Suprapubic skin (tissue), 4 donors: ENCODE data around the gene NAA11. TPM values are rescaled to one million over a fixed set of nuclear protein-coding genes. Genes with fewer than 3 reads are reported as not detected.

Experiments
- DNase-seq, 2 donors: peaks; one replicate each; pipeline ENCODE4 v3.0.0-alpha.2; 2019; ENCODE audit warnings: low spot score in 2 of 2
- H3K27ac ChIP-seq: fragments of 200-600 bp; sonication (generic); one replicate; pipeline ENCODE4 v1.5.1; 2019
- H3K27me3 ChIP-seq: fragments of 200-600 bp; sonication (generic); one replicate; pipeline ENCODE4 v1.5.1; 2019
- H3K36me3 ChIP-seq: fragments of 200-600 bp; sonication (generic); one replicate; pipeline ENCODE4 v1.5.1; 2019
- H3K4me1 ChIP-seq: fragments of 200-600 bp; sonication (generic); one replicate; pipeline ENCODE4 v1.5.1; 2019
- H3K4me3 ChIP-seq: fragments of 200-600 bp; sonication (generic); one replicate; pipeline ENCODE4 v1.5.1; 2019; ENCODE audit warnings: mild to moderate bottlenecking
- H3K9me3 ChIP-seq: fragments of 200-600 bp; sonication (generic); one replicate; pipeline ENCODE4 v1.5.1; 2019
- EP300 ChIP-seq: sonication (generic); formaldehyde crosslinking; IDR thresholded peaks from one replicate; pipeline ENCODE4 v1.6.1; 2017; ENCODE audit warnings: antibody characterized with exemption
- POLR2A ChIP-seq, 2 donors: fragments of 450-650 bp; IDR thresholded peaks; one replicate each; pipeline ENCODE4 v1.6.1; 2017; ENCODE audit warnings: antibody characterized with exemption in 2 of 2, mild to moderate bottlenecking in 2 of 2, moderate library complexity in 2 of 2
- POLR2AphosphoS5 ChIP-seq, 3 donors: sonication (generic); formaldehyde crosslinking; IDR thresholded peaks; one replicate each; pipeline ENCODE4 v1.6.1; 2017; ENCODE audit warnings: antibody characterized with exemption in 3 of 3
- WGBS: methylation state at CpG from one replicate; pipeline ENCODE4 v1.1.5; 2018; 5-methylcytosine and 5-hydroxymethylcytosine counted together
- total RNA-seq, 4 donors: library from RNA; depleted of rRNA; stranded (reverse); fragments of >200 nt; gene quantifications; one replicate each; pipeline ENCODE4 v1.1.0, GENCODE V29; 2016
- TF ChIP-seq, protein P1 (sequence below), 2 donors: fragments of 200-600 bp in 1 of 2; fragments of 450-650 bp in 1 of 2; sonication (generic) in 1 of 2; IDR thresholded peaks; one replicate each; pipeline ENCODE4 v1.5.1; 2016 to 2019; ENCODE audit warnings: antibody characterized with exemption in 2 of 2, mild to moderate bottlenecking in 1 of 2, moderate library complexity in 1 of 2

Gene NAA11
- total RNA-seq, 4 donors from 2014 or later: not detected

GRCh38 chr4:79315891-79316290, 10.0 kb downstream of the NAA11 start:
- TF ChIP-seq, protein P1, sequence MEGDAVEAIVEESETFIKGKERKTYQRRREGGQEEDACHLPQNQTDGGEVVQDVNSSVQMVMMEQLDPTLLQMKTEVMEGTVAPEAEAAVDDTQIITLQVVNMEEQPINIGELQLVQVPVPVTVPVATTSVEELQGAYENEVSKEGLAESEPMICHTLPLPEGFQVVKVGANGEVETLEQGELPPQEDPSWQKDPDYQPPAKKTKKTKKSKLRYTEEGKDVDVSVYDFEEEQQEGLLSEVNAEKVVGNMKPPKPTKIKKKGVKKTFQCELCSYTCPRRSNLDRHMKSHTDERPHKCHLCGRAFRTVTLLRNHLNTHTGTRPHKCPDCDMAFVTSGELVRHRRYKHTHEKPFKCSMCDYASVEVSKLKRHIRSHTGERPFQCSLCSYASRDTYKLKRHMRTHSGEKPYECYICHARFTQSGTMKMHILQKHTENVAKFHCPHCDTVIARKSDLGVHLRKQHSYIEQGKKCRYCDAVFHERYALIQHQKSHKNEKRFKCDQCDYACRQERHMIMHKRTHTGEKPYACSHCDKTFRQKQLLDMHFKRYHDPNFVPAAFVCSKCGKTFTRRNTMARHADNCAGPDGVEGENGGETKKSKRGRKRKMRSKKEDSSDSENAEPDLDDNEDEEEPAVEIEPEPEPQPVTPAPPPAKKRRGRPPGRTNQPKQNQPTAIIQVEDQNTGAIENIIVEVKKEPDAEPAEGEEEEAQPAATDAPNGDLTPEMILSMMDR (IDR thresholded peaks at IDR 0.05): no peak
- TF ChIP-seq POLR2AphosphoS5 (IDR thresholded peaks at IDR 0.05) (no peak), POLR2A (IDR thresholded peaks at IDR 0.05) (no peak), EP300 (no peak)
- 36% methylated on average over 2 of the region's 2 CpGs for WGBS

GRCh38 chr4:79311279-79311678, 14.6 kb downstream of the NAA11 start:
- DNase-seq: no peak
- 98% methylated on average over 1 of the region's 1 CpG for WGBS
- H3K4me3 ChIP-seq: no peak overlapping the region
- no peak overlapping the region for H3K27ac ChIP-seq
- no peaks in the 10 kb centered on the region for H3K36me3 ChIP-seq
- H3K4me1 ChIP-seq: no peaks in the 10 kb centered on the region
- no peak for TF ChIP-seq POLR2AphosphoS5 (IDR thresholded peaks at IDR 0.05)
- no peak for TF ChIP-seq EP300
- TF ChIP-seq POLR2A (IDR thresholded peaks at IDR 0.05): no peak
- TF ChIP-seq, protein P1 (IDR thresholded peaks at IDR 0.05): no peak
- no peaks in the 10 kb centered on the region for H3K27me3 ChIP-seq
- H3K9me3 ChIP-seq: no peaks in the 10 kb centered on the region

More at GRCh38 chr4:79315891-79316290, 10.0 kb downstream of the NAA11 start:
- no peak for DNase-seq
- Histone ChIP-seq H3K9me3 (no peaks in the 10 kb centered on the region), H3K36me3 (no peaks in the 10 kb centered on the region), H3K4me1 (no peaks in the 10 kb centered on the region), H3K27me3 (no peaks in the 10 kb centered on the region), H3K27ac (no peak overlapping the region), H3K4me3 (no peak overlapping the region)

DNA sequence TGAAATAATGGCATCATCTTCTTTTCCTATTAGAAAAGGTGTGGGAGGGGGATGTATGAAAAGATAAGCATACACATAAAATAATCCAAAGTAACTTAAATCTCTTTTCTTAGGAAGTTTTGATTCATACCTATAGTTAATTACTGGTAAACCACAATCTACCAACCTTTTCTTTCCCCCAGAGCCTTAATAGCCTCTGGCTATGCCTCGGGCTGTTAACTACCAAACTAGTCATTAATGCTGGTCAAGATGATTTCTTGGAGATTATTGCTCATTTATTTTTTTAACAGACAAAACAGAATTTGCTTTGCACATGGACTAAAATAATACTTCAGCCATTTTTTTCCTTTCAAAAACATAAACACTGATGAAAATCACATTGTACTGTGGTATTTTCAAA, 16.9 kb downstream of the NAA11 start:
- TF ChIP-seq POLR2AphosphoS5 (IDR thresholded peaks at IDR 0.05) (no peak), EP300 (no peak), POLR2A (IDR thresholded peaks at IDR 0.05) (no peak)
- TF ChIP-seq, protein P1 (IDR thresholded peaks at IDR 0.05): no peak
- no peaks in the 10 kb centered on the region for H3K27me3 ChIP-seq
- no peak overlapping the region for H3K27ac ChIP-seq
- H3K4me1 ChIP-seq: no peaks in the 10 kb centered on the region
- 78% methylated on average over 1 of the region's 1 CpG for WGBS
- no peak for DNase-seq
- H3K36me3 ChIP-seq: no peaks in the 10 kb centered on the region
- H3K4me3 ChIP-seq: no peak overlapping the region
- no peaks in the 10 kb centered on the region for H3K9me3 ChIP-seq

GRCh38 chr4:79308137-79308536, 17.7 kb downstream of the NAA11 start:
- DNase-seq: no peak
- WGBS: 71% methylated on average over 4 of the region's 4 CpGs
- H3K9me3 ChIP-seq: no peaks in the 10 kb centered on the region
- no peaks in the 10 kb centered on the region for H3K4me1 ChIP-seq
- no peaks in the 10 kb centered on the region for H3K27me3 ChIP-seq
- H3K36me3 ChIP-seq: no peaks in the 10 kb centered on the region
- H3K4me3 ChIP-seq: no peak overlapping the region
- TF ChIP-seq POLR2A (IDR thresholded peaks at IDR 0.05) (no peak), EP300 (no peak), POLR2AphosphoS5 (IDR thresholded peaks at IDR 0.05) (no peak)
- TF ChIP-seq, protein P1 (IDR thresholded peaks at IDR 0.05): no peak
- H3K27ac ChIP-seq: no peak overlapping the region

GRCh38 chr4:79306795-79307194, 19.1 kb downstream of the NAA11 start:
- Histone ChIP-seq H3K36me3 (no peaks in the 10 kb centered on the region), H3K27me3 (no peaks in the 10 kb centered on the region), H3K9me3 (no peaks in the 10 kb centered on the region), H3K4me1 (no peaks in the 10 kb centered on the region), H3K27ac (no peak overlapping the region), H3K4me3 (no peak overlapping the region)
- DNase-seq: no peak
- WGBS: 59% methylated on average over 3 of the region's 3 CpGs
- TF ChIP-seq EP300 (no peak), POLR2AphosphoS5 (IDR thresholded peaks at IDR 0.05) (no peak), POLR2A (IDR thresholded peaks at IDR 0.05) (no peak)
- TF ChIP-seq, protein P1 (IDR thresholded peaks at IDR 0.05): no peak
